ENCODE results near the gene OARD1.
A peak's percentile ranks its signal among the peaks of the same experiment; 100 is the strongest.

Gene OARD1

GRCh38 chr6:41074692-41075436 is 2.7 kb upstream of the OARD1 start:
- no peak for DNase-seq (ENCODE audit: low read depth)

GRCh38 chr6:41073968-41074691 is 2.0 kb upstream of the OARD1 start:
- peak; percentile 50 for DNase-seq (ENCODE audit: low read depth)

GRCh38 chr6:41073203-41073967 is 1.2 kb upstream of the OARD1 start:
- no peak for DNase-seq (ENCODE audit: low read depth)

- DNase-seq (ENCODE audit: low read depth): peak; percentile 97
Observed at GRCh38 chr6:41072836-41073202, 663 bp upstream of the OARD1 start, which contains the start of gene NFYA. TSS of gene NFYA (plus strand) at chr6:41072974. CDS start at chr6:41079090, 6,116 bp downstream.

GRCh38 chr6:41071501-41071922 is 644 bp downstream of the OARD1 start:
- no peak for DNase-seq (ENCODE audit: low read depth)

GRCh38 chr6:41066867-41067304 is 5.3 kb downstream of the OARD1 start:
- peak; percentile 51 for DNase-seq (ENCODE audit: low read depth)

- DNase-seq (ENCODE audit: low read depth): no peak
Observed at GRCh38 chr6:41065550-41066026, 6.6 kb downstream of the OARD1 start.

- no peak for DNase-seq (ENCODE audit: low read depth)
Observed at GRCh38 chr6:41064841-41065240, 7.3 kb downstream of the OARD1 start.

- DNase-seq (ENCODE audit: low read depth): no peak
Observed at GRCh38 chr6:41063884-41064285, 8.3 kb downstream of the OARD1 start.

- no peak for DNase-seq (ENCODE audit: low read depth)
Observed at GRCh38 chr6:41062056-41062455, 10.1 kb downstream of the OARD1 start.

- DNase-seq (ENCODE audit: low read depth): no peak
Observed at GRCh38 chr6:41061196-41061726, 10.9 kb downstream of the OARD1 start.

- DNase-seq (ENCODE audit: low read depth): no peak
Observed at GRCh38 chr6:41059556-41059955, 12.6 kb downstream of the OARD1 start.

GRCh38 chr6:41058783-41059181 is 13.4 kb downstream of the OARD1 start:
- DNase-seq (ENCODE audit: low read depth): no peak

GRCh38 chr6:41056768-41057490 is 15.2 kb downstream of the OARD1 start:
- no peak for DNase-seq (ENCODE audit: low read depth)

GRCh38 chr6:41055149-41055548 is 17.0 kb downstream of the OARD1 start:
- no peak for DNase-seq (ENCODE audit: low read depth)

- no peak for DNase-seq (ENCODE audit: low read depth)
Observed at GRCh38 chr6:41054511-41054910, 17.6 kb downstream of the OARD1 start.

- no peak for DNase-seq (ENCODE audit: low read depth)
Observed at GRCh38 chr6:41053041-41053440, 19.1 kb downstream of the OARD1 start, which contains the start of gene APOBEC2. TSS of gene APOBEC2 (plus strand) at chr6:41053202. CDS start at chr6:41053348, 146 bp downstream.

GRCh38 chr6:41051873-41052272 is 20.3 kb downstream of the OARD1 start:
- no peak for DNase-seq (ENCODE audit: low read depth)

- no peak for DNase-seq (ENCODE audit: low read depth)
Observed at GRCh38 chr6:41050536-41050935, 21.6 kb downstream of the OARD1 start.

- no peak for DNase-seq (ENCODE audit: low read depth)
Observed at GRCh38 chr6:41049955-41050354, 22.2 kb downstream of the OARD1 start.

GRCh38 chr6:41049521-41049920 is 22.6 kb downstream of the OARD1 start:
- no peak for DNase-seq (ENCODE audit: low read depth)
